Measurements from ENCODE around the gene PDE4A. TPM values are rescaled to one million over a fixed set of nuclear protein-coding genes. Genes with fewer than 3 reads are reported as not detected.

The PDE4A gene
- total and polyA plus RNA-seq, 2 of the 8 experiments (the other 6 are each of a cell fraction or from before 2014, with no cell fraction given) = 2.0 to 4.4 TPM

GRCh38 chr19:10420444-10421239 lies at the start of gene PDE4A (continued):
- TF ChIP-seq GABPA (IDR thresholded peaks at IDR 0.05; ENCODE audit: borderline replicate concordance, insufficient read depth, low read length) (no peak), CHD2 (IDR thresholded peaks at IDR 0.05; ENCODE audit: low read length) (no peak)

Data from H1 (cell line).